CD14-positive monocyte (primary cell): ENCODE measurements around the gene MAN1C1. TPM values are rescaled to one million over a fixed set of nuclear protein-coding genes. Genes with fewer than 3 reads are reported as not detected.
"Not testable (repeated sequence)": the region's sequence is repeated elsewhere in the genome, so short reads cannot be mapped to it uniquely, and the experiment has no call there.

Experiments
- DNase-seq, 3 donors: peaks; one replicate each; pipeline ENCODE4 v3.0.0-alpha.2; 2011 to 2022
- H2AFZ ChIP-seq: 2 replicates; pipeline ENCODE4 v1.6.0; 2012; ENCODE audit warnings: mild to moderate bottlenecking, low read depth, low read length, inconsistent platforms; ENCODE audit not compliant: insufficient read depth, poor library complexity, severe bottlenecking
- H3K27ac ChIP-seq, 2 donors: 1 replicate in 1 of 2; 2 replicates in 1 of 2; pipeline ENCODE4 v1.5.1; 2012 to 2013; ENCODE audit warnings: low read length in 2 of 2, control low read depth in 1 of 2, inconsistent platforms in 1 of 2, low read depth in 1 of 2, mild to moderate bottlenecking in 1 of 2
- H3K27me3 ChIP-seq, 2 donors: one replicate each; pipeline versions ENCODE4 v1.6.0 to v1.6.1; 2011 to 2013; ENCODE audit warnings: low read length in 2 of 2; ENCODE audit not compliant: control insufficient read depth in 2 of 2, insufficient read depth in 2 of 2
- H3K36me3 ChIP-seq, 2 donors: replicated peaks in 1 of 2; 1 replicate in 1 of 2; 2 replicates in 1 of 2; pipeline versions ENCODE4 v1.5.1 to v1.6.1; 2012 to 2013; ENCODE audit warnings: low read length in 2 of 2, control low read depth in 1 of 2, inconsistent platforms in 1 of 2, mild to moderate bottlenecking in 1 of 2; ENCODE audit not compliant: insufficient read depth in 2 of 2, control insufficient read depth in 1 of 2
- H3K4me1 ChIP-seq, 2 donors: 1 replicate in 1 of 2; 2 replicates in 1 of 2; pipeline versions ENCODE4 v1.5.1 to v1.6.1; 2012 to 2013; ENCODE audit warnings: low read length in 2 of 2, control low read depth in 1 of 2, inconsistent platforms in 1 of 2, mild to moderate bottlenecking in 1 of 2, moderate library complexity in 1 of 2; ENCODE audit not compliant: insufficient read depth in 2 of 2, control insufficient read depth in 1 of 2
- H3K4me2 ChIP-seq: replicated peaks from 2 replicates; pipeline ENCODE3; 2012; ENCODE audit warnings: low read length, moderate library complexity, mild to moderate bottlenecking; ENCODE audit not compliant: poor library complexity, severe bottlenecking; ENCODE audit errors: extremely low read depth
- H3K4me3 ChIP-seq, 3 experiments: fragments of 200-600 bp in 1 of 3; sonication (generic) in 1 of 3; replicated peaks in 1 of 3; 1 replicate in 2 of 3; 2 replicates in 1 of 3; pipeline ENCODE4 v1.5.1; 2011 to 2013; ENCODE audit warnings: low read length in 3 of 3, mild to moderate bottlenecking in 3 of 3, control low read depth in 2 of 3, low read depth in 2 of 3, inconsistent platforms in 1 of 3, moderate library complexity in 1 of 3
- H3K79me2 ChIP-seq: 2 replicates; pipeline ENCODE4 v1.6.0; 2012; ENCODE audit warnings: mild to moderate bottlenecking, control low read depth, inconsistent platforms, low read length, moderate library complexity; ENCODE audit not compliant: insufficient read depth
- H3K9ac ChIP-seq: 2 replicates; pipeline ENCODE4 v1.6.0; 2017; ENCODE audit warnings: low read length, mild to moderate bottlenecking; ENCODE audit not compliant: insufficient read depth, poor library complexity, severe bottlenecking
- H3K9me3 ChIP-seq, 2 donors: replicated peaks in 1 of 2; 1 replicate in 1 of 2; 2 replicates in 1 of 2; pipeline versions ENCODE4 v1.5.1 to v1.6.1; 2012 to 2013; ENCODE audit warnings: low read length in 2 of 2, control low read depth in 1 of 2; ENCODE audit not compliant: control insufficient read depth in 1 of 2, insufficient read depth in 1 of 2
- H4K20me1 ChIP-seq: 2 replicates; pipeline ENCODE4 v1.6.0; 2012; ENCODE audit warnings: mild to moderate bottlenecking, low read length, control low read depth, moderate library complexity; ENCODE audit not compliant: insufficient read depth
- H3K27ac Mint-ChIP-seq, 7 donors: one replicate each; pipeline ENCODE4 v1.8.0; 2020; ENCODE audit warnings: mild to moderate bottlenecking in 7 of 7, mixed read lengths in 7 of 7, moderate library complexity in 6 of 7, inconsistent platforms in 2 of 7
- H3K27me3 Mint-ChIP-seq, 3 donors: one replicate each; pipeline ENCODE4 v1.8.0; 2021 to 2022; ENCODE audit warnings: low read depth in 3 of 3, mild to moderate bottlenecking in 3 of 3, mixed read lengths in 3 of 3, moderate library complexity in 3 of 3, inconsistent platforms in 1 of 3
- H3K36me3 Mint-ChIP-seq, 2 donors: one replicate each; pipeline ENCODE4 v1.8.0; 2020; ENCODE audit warnings: mixed read lengths in 2 of 2, inconsistent platforms in 1 of 2, mild to moderate bottlenecking in 1 of 2
- H3K4me1 Mint-ChIP-seq: one replicate; pipeline ENCODE4 v1.8.0; 2020; ENCODE audit warnings: mild to moderate bottlenecking, mixed read lengths
- H3K4me3 Mint-ChIP-seq, 2 donors: one replicate each; pipeline ENCODE4 v1.8.0; 2020; ENCODE audit warnings: mild to moderate bottlenecking in 2 of 2, mixed read lengths in 2 of 2, moderate library complexity in 1 of 2
- H3K9me3 Mint-ChIP-seq, 7 donors: one replicate each; pipeline ENCODE4 v1.8.0; 2020 to 2022; ENCODE audit warnings: mixed read lengths in 7 of 7, mild to moderate bottlenecking in 6 of 7, moderate library complexity in 6 of 7, inconsistent platforms in 2 of 7
- WGBS: methylation state at CpG from one replicate; pipeline ENCODE4 v1.1.5; 2013; ENCODE audit warnings: missing lambda C conversion rate; ENCODE audit not compliant: insufficient coverage; 5-methylcytosine and 5-hydroxymethylcytosine counted together
- intact Hi-C, 2 donors: fragments of 100-400 bp; cut with micrococcal nuclease; formaldehyde crosslinking; loops; one replicate each; pipeline versions ENCODE4 v1.15.0 to v1.15.1; 2023
- polyA plus RNA-seq, 3 donors: library from polyadenylated mRNA; depleted of rRNA in 1 of 3; unstranded in 2 of 3; stranded (reverse) in 1 of 3; fragments of 300-500 nt in 2 of 3; fragments of >200 nt in 1 of 3; fragmentation: Illumina TruSeq in 2 of 3; gene quantifications; 1 replicate in 2 of 3; 2 replicates in 1 of 3; pipeline ENCODE4 v1.2.3, GENCODE V29; 2012 to 2021
- TF ChIP-seq, protein P1 (sequence below): fragments of 200-600 bp; IDR thresholded peaks from one replicate; pipeline ENCODE4 v1.8.0; 2022; ENCODE audit warnings: antibody characterized with exemption, mild to moderate bottlenecking

Gene MAN1C1
- polyA plus RNA-seq, 3 donors: 1.2 to 7.2 (median 1.7) TPM

- no peak overlapping the region for H3K4me2 ChIP-seq
- H3K27ac Mint-ChIP-seq: no peak overlapping the region
- H3K4me1 Mint-ChIP-seq: peaks cover 6% of the 10 kb centered on the region
- no peak overlapping the region for H3K4me3 ChIP-seq
- H3K4me1 ChIP-seq: no peaks in the 10 kb centered on the region
- H3K9me3 ChIP-seq: peaks cover 0 to 1% of the 10 kb centered on the region in 2 donors
- H3K36me3 Mint-ChIP-seq: no peaks in the 10 kb centered on the region
- whole genome bisulfite sequencing: over 99% methylated on average over 6 of the region's 9 CpGs
- no peak overlapping the region for H3K27ac ChIP-seq
- H3K79me2 ChIP-seq: no peaks in the 10 kb centered on the region
- intact Hi-C loops: no loop called here
- TF ChIP-seq, protein P1, sequence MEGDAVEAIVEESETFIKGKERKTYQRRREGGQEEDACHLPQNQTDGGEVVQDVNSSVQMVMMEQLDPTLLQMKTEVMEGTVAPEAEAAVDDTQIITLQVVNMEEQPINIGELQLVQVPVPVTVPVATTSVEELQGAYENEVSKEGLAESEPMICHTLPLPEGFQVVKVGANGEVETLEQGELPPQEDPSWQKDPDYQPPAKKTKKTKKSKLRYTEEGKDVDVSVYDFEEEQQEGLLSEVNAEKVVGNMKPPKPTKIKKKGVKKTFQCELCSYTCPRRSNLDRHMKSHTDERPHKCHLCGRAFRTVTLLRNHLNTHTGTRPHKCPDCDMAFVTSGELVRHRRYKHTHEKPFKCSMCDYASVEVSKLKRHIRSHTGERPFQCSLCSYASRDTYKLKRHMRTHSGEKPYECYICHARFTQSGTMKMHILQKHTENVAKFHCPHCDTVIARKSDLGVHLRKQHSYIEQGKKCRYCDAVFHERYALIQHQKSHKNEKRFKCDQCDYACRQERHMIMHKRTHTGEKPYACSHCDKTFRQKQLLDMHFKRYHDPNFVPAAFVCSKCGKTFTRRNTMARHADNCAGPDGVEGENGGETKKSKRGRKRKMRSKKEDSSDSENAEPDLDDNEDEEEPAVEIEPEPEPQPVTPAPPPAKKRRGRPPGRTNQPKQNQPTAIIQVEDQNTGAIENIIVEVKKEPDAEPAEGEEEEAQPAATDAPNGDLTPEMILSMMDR: no peak
- peaks cover 0 to 8% (median 2%) of the 10 kb centered on the region in 3 donors for H3K27me3 Mint-ChIP-seq
- peaks cover 28% of the 10 kb centered on the region for H4K20me1 ChIP-seq
- no peaks in the 10 kb centered on the region for H3K36me3 ChIP-seq
- H3K27me3 ChIP-seq: no peaks in the 10 kb centered on the region
- no peak overlapping the region for H3K4me3 Mint-ChIP-seq
- peaks cover 0 to 5% (median 2%) of the 10 kb centered on the region in 7 donors for H3K9me3 Mint-ChIP-seq
- DNase-seq: no peak
- no peak overlapping the region for H3K9ac ChIP-seq
- no peak overlapping the region for H2AFZ ChIP-seq
Observed at GRCh38 chr1:25733271-25733670, 116.7 kb downstream of the MAN1C1 start.

DNA sequence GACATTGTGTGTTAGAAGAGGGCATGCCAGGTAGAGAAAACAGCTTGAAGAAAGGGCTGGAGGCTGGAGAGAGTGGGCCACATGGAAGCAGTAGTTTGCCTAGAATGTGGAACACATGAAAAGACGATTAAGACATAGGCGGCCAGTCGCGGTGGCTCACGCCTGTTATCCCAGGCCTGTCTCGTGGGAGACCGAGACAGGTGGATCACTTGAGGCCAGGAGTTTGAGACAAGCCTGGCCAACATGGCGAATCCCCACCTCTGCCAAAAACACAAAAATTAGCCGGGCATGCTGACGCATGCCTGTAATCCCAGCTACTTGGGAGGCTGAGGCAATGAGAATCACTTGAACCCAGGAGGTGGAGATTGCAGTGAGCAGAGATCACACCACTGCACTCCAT, 118.4 kb downstream of the MAN1C1 start:
- H3K4me1 Mint-ChIP-seq, H3K27me3 Mint-ChIP-seq, H3K9me3 ChIP-seq, H3K36me3 ChIP-seq, H3K27ac ChIP-seq, H3K9ac ChIP-seq, H3K4me1 ChIP-seq, H3K27me3 ChIP-seq, H3K4me3 Mint-ChIP-seq, H3K79me2 ChIP-seq, H3K4me3 ChIP-seq, H3K4me2 ChIP-seq, DNase-seq, H2AFZ ChIP-seq, intact Hi-C loops, H3K36me3 Mint-ChIP-seq: not testable (repeated sequence)
- Mint-ChIP-seq H3K9me3 (peaks cover 0 to 10% (median 4%) of the 10 kb centered on the region in 7 donors), H3K27ac (peak overlapping the region in 1 of 7 donors; percentile 7)
- H4K20me1 ChIP-seq: peaks cover 22% of the 10 kb centered on the region
- 95% methylated on average over 9 of the region's 10 CpGs for WGBS
